Measurements from ENCODE around the gene FMNL2. TPM values are rescaled to one million over a fixed set of nuclear protein-coding genes. Genes with fewer than 3 reads are reported as not detected.

The FMNL2 gene
- total and polyA plus RNA-seq, 12 donors = 3.3 to 16.0 (median 4.5) TPM

GRCh38 chr2:152542337-152542994, 207.5 kb downstream of the FMNL2 start:
- Histone ChIP-seq H3K4me3 (no peak overlapping the region), H3K27me3 (no peaks in the 10 kb centered on the region), H3K4me1 (peaks cover 0 to 43% (median 17%) of the 10 kb centered on the region in 9 donors), H3K27ac (peak overlapping the region in 6 of 10 donors; percentile 13 to 55 (median 26)), H3K9me3 (no peaks in the 10 kb centered on the region), H3K36me3 (no peaks in the 10 kb centered on the region)
- DNase-seq = no peak
- ATAC-seq = peak in 2 of 8 donors; percentile 19 to 47
- WGBS, 2 donors = 69 to 74% methylated on average over 4 of the region's 4 CpGs
- TF ChIP-seq CTCF (IDR thresholded peaks at IDR 0.05) = no peak
- intact Hi-C loops (cut with DNase I) = loop anchor here in 1 of 10 donors (10.0 kb wide), 1 partner anchor 208 kb away; the partner anchor contains the start of gene FMNL2

GRCh38 chr2:152542995-152543481, 208.1 kb downstream of the FMNL2 start:
- intact Hi-C loops (cut with DNase I) = loop anchor here in 1 of 10 donors (10.0 kb wide), 1 partner anchor 208 kb away; the partner anchor contains the start of gene FMNL2
- 36 to 38% methylated on average over 4 of the region's 4 CpGs for WGBS, 2 donors
- no peak for TF ChIP-seq CTCF (IDR thresholded peaks at IDR 0.05)
- Histone ChIP-seq H3K9me3 (no peaks in the 10 kb centered on the region), H3K4me1 (peaks cover 0 to 49% (median 18%) of the 10 kb centered on the region in 9 donors), H3K27me3 (no peaks in the 10 kb centered on the region), H3K4me3 (no peak overlapping the region), H3K36me3 (no peaks in the 10 kb centered on the region), H3K27ac (peak overlapping the region in 7 of 10 donors; percentile 13 to 55 (median 33))
- DNase-seq (no peak), ATAC-seq (peak in 7 of 8 donors; percentile 7 to 71 (median 52))

GRCh38 chr2:152543717-152544116, 208.7 kb downstream of the FMNL2 start:
- Histone ChIP-seq H3K4me3 (no peak overlapping the region), H3K9me3 (no peaks in the 10 kb centered on the region), H3K36me3 (no peaks in the 10 kb centered on the region), H3K27me3 (no peaks in the 10 kb centered on the region), H3K4me1 (peaks cover 0 to 54% (median 18%) of the 10 kb centered on the region in 9 donors), H3K27ac (peak overlapping the region in 5 of 10 donors; percentile 12 to 52 (median 27))
- no peak for TF ChIP-seq CTCF (IDR thresholded peaks at IDR 0.05)
- ATAC-seq = no peak
- no peak for DNase-seq
- intact Hi-C loops (cut with DNase I) = loop anchor here in 1 of 10 donors (10.0 kb wide), 1 partner anchor 209 kb away; the partner anchor contains the start of gene FMNL2
- 73 to 79% methylated on average over 4 of the region's 4 CpGs for WGBS, 2 donors

GRCh38 chr2:152544638-152545037, 209.7 kb downstream of the FMNL2 start:
- 64 to 68% methylated on average over 2 of the region's 2 CpGs for WGBS, 2 donors
- Histone ChIP-seq H3K4me3 (no peak overlapping the region), H3K9me3 (no peaks in the 10 kb centered on the region), H3K27ac (peak overlapping the region in 3 of 10 donors; percentile 37 to 50 (median 43)), H3K36me3 (peaks cover 0 to 7% (median 0%) of the 10 kb centered on the region in 9 donors), H3K4me1 (peaks cover 0 to 54% (median 18%) of the 10 kb centered on the region in 9 donors), H3K27me3 (no peaks in the 10 kb centered on the region)
- no peak for DNase-seq
- intact Hi-C loops (cut with DNase I) = loop anchor here in 1 of 10 donors (10.0 kb wide), 1 partner anchor 210 kb away; the partner anchor contains the start of gene FMNL2
- peak in 1 of 8 donors; percentile 48 for ATAC-seq
- no peak for TF ChIP-seq CTCF (IDR thresholded peaks at IDR 0.05)
